NCI-H1694 treated with DMSO at 0.1 percent for 48 hours (cell line): ENCODE measurements around the gene VAT1L.
A peak's percentile ranks its signal among the peaks of the same experiment; 100 is the strongest.

ENCODE experiments used
- DNase-seq: peaks from one replicate; lab custom pipeline; 2025; lab: John Stamatoyannopoulos, UW

The VAT1L gene

DNA sequence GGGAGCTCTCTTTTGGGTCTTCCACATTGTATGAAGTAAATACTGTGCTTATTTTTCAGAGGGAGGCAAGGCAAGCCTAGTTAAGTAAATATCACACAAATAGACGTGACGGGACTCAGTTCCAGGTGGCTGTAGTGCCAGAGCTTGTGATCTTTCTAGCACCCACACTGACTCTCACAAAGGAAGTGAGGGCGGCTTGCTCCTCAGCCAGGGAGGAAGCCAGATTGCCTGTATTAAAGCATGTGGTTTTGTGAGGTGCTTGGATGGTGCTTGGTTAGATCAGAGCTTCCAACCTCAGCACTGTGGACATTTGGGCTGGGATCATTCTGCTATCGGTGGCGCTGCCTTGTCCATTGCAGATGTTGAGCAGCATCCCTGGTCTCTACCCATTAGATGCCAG is 80.1 kb downstream of the VAT1L start:
- no peak for DNase-seq

DNA sequence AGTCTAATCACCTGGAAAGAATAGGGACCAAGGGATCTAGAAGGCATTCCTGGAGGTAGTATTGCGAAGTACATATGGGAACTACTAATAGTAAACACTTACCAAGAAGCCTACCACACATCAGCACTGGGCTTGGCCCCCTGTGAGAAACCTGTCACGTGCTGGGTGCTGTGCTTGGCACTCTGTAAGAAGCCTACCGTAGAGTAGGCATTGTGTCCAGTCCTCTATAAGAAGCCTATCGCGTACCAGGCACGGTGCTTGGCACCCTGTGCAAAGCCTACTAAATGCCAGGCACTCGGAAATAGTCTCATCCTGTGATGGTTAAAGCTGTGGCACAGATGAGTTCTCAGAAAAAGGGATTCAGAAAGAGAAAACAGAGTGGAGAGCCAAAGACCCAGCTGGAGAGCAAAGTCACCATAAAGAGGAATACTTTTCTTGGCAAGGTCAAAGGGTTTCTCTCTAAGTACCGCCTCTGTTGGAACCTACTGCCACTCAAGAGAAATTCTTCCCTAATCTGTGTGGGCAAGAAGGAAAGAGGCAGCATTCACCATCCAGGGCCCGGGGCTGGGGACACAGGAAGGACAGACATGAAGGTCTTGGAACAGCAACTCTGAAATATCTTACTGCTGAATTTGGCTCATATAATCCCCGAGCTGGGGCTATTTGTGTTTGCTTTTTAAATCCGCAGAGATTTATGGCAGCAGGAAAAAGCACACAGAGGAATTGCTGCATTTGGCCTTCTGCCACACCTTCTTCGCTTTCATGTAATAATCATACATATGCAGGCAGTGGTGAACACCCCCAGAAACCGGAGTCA is 81.8 kb downstream of the VAT1L start:
- no peak for DNase-seq

DNA sequence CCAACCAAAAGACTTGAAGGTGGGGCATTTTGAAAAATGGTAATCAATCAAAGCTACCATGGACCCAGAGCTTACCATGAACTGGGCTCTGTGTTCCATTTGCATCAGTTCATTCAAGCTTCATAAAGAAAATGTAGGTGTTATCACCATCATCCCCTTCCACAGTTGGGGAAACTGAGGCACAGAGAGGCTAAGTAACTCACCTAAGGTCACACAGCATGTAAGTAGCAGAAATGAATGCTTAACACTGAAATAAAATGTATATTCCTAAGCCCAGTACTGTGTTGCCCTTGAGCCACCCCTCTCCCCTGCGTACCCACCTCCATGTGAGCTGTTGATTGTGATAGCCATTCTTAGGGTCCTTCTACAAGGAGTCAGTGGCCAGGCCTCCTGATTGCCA is 83.6 kb downstream of the VAT1L start:
- no peak for DNase-seq

DNA sequence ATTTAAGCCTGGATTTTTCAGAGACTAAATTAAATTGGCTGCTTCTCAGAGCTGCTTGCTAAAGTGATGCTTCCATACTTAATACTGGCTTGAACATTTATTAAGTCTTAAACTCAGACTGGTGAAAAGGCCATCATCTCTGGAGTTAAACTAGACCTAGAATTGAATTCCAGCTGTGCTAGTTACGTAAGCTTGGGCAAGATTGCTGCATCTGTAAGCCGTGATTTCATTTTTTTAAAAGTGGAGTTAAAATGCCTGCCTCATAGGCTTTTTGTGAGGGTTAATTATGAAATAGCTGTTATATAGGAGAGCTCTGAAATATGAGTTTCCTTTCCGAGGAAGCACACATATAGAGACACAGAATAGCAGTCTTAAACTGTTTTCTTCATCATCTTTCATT is 84.7 kb downstream of the VAT1L start:
- no peak for DNase-seq

DNA sequence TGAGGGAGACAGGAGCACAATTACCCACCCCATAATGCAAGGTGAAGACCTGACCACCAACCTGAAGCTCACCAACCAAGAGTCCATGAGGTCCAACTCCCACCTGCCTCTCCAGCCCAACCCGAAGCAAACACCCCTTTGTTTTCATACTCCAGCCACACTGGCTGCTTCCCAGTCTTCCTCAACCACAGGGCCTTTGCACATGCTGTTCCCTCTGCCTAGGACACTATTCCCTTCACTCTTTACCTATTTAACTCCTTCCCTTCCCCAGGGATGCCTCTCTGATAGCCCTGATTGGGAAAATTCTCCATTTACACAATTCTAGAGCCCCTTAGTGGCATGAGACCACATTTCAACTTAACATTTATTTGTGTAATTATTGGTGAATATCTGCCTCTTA is 86.0 kb downstream of the VAT1L start:
- no peak for DNase-seq

DNA sequence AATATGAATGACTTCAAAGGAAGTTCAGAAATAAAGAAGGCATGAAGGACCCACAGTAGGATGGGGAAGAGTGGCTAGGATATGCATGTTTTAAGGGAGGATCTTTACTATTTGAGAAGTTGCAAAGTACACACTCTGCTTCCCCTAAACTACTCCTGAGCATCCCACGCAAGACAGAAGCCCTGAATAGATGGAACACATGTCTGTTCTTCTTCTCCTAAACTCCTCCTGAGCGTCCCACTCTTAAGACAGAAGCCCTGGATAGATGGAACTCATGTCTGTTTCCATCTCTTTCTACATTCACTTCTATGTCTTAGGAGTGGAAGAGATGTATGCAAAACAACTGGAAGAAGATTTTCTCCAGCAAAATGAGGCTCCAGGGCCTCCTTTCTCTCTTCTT is 88.4 kb downstream of the VAT1L start:
- DNase-seq: no peak

DNA sequence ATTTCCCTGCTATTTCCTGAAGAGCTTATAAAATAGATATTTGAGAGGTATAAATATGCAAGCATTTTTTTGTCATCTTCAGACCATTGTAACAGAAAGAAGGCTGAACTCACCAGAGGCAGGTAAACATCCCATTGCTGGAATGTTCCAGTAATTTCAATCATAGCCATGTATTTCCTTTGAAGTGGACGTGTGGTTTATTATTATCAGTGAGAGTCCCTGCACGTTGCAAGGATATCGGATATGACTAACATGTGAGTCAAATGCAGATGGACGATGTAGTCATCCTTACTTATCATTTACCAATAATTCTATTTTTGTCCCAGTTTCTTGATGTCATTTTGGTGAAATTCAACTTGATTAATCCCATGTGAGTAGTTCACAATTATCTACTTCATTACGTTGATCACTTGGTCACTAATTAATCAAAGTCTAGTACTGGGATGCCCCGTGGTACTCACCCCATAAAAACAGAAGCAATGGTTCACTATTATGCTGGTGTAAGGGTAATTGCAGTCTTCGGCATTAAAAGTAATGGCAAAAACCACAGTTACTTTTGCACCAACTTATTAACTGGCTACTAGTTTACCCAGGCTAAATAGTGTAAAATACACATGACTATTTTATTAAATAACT is 89.5 kb downstream of the VAT1L start:
- DNase-seq: no peak

DNA sequence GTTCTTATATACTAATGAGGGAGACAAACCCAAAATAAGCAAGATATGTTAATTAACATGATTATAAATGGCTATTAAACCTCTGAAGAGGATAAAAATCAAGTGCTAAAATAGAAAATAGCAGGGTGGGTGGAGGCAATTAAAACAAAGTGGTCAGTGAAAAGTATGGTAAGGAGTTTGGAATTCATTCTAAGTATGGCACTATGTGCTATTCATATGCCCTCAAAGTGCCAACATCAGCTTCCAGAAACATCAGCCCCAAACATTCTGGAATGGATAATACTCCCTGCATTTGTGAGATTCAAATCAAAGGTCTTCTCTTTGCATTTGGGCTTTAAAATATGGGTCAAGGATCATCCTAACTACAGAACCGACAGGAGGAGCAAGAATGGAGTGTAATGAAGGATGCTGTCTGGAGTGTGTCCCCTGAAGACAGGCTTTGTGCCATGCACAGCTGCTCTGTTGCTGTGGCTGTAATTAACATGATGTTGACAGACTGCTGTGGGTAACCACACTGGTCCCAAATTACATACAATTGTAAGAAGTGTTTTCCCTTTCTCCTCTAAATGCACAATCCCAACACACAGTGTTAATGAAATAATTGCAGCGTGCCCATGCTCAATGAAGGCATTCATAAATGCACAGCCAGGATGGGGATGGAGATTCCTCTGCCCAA is 93.1 kb downstream of the VAT1L start:
- no peak for DNase-seq

DNA sequence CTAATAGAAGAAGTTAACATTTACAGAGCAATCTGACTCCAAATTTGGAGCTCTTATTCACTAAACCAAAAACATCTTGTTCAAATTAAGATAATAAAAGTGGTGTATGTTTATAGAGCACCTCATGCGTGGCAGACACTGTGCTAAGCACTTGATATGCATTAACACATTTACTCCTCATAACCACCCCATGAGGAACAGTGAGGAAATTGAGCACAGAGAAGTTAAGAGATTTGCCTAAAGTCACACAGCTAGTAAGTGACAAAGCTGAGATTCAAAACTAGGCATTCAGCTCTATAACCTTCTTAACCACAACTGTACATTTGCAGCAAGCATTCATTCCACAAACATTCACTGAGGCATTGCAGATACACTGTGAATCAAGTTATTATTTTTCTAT is 94.0 kb downstream of the VAT1L start:
- no peak for DNase-seq

DNA sequence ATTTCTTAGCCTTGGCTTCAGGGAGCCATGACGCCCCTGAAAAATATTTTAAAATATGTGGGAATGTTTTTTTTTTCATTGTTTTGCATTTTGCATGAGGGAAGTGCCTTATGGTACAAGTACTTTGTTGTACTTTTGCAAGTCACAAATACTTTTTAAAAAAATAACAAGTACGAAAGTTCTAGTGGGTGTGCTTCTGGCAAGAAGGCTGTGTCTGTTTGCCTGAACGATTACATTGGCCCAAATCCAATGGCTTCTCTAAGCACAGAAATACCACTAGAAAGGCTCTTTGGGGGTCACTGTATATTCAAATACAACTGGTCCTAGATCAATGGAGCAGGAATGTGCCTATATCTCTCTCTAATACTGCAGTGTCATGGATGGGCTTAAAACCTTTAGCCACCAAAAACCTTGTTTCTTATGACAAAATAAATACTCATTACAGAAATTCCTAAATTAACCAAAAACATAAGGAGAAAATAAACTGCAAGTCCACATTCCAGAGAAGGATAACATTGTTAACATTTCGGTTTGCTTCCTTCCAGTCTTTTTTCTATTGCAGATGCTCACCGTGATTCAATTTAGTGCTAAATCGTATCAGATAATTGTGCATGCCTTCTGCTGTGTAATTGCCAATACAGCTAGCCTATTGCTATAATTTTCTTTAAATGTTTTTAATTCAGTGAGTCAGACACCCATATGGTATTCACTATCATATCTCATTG is 97.4 kb downstream of the VAT1L start:
- DNase-seq: no peak

DNA sequence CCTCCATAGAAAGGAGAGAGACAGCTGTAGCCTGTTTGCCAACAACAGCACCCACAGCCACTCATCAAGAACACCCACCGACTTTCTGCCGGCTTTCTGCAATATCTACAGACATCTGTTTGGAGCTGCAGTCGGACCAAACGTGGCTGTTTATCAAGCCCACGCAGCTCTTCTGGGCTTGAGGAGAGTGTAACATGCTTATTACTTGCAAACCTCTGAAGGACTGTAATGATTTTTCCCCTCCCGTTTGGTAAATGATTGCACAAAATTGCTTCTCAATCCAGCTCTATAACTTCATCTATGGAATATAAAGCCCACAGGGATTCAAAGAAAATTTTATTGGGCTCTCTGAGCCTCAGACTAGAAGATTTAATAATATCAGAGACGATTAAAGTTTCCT is 100.5 kb downstream of the VAT1L start:
- DNase-seq: no peak

DNA sequence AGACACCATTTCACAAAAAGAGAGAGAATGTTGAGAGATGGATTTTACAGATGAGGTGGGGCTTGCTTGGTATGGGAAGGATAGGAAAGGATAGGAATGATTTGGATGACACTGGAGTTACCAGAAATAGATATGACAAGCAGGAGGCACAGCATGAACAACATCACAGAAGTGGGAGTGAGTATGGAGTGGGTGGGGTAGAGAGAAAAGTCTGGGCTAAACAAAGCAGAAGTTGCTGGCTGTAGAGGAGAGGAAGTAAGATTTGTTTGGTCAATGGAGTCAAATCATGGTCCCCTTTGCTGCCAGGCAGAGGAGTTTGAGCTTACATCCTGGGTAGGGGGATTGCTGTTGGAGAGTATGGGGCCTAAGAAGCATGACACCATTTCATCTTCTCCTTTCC is 101.7 kb downstream of the VAT1L start:
- DNase-seq: no peak

DNA sequence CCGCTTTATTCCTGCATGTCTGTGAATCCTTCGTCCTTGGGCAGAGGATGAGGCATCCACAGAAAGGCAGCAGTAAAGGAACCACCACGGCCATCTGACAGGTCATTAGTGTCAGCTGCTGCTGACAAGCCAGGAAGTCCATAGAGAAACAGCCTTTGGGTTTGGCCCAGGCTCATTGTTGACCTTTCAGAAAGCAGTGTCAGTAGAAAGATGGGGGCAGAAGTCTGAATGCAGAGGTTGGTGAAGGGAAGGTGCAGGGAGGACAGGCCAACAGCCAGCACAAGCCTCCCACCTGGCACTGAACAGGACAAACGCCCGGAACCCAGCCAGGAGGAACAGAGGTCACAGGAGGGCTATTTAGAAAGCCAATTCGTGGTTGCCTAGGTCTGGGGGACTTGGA is 105.8 kb downstream of the VAT1L start:
- DNase-seq: no peak

DNA sequence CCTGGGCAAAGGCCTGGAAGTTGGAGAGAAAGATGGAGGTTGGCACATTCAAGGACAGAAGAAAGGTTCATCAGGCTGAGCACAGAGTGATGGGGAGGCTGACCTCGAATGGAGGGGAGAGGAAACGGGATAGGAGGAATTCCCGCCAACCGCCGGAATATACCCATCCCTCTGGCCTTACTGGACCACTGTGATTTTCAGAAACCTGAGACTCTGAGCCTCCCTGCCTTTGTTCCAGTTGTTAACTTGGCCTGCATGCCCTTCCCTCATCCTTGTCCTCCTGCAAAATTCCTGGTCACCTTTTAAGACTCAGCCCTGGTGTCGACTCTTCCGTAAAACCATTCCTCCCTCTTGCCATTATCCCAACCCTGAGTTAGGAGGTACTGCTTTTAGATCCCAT is 107.6 kb downstream of the VAT1L start:
- no peak for DNase-seq

DNA sequence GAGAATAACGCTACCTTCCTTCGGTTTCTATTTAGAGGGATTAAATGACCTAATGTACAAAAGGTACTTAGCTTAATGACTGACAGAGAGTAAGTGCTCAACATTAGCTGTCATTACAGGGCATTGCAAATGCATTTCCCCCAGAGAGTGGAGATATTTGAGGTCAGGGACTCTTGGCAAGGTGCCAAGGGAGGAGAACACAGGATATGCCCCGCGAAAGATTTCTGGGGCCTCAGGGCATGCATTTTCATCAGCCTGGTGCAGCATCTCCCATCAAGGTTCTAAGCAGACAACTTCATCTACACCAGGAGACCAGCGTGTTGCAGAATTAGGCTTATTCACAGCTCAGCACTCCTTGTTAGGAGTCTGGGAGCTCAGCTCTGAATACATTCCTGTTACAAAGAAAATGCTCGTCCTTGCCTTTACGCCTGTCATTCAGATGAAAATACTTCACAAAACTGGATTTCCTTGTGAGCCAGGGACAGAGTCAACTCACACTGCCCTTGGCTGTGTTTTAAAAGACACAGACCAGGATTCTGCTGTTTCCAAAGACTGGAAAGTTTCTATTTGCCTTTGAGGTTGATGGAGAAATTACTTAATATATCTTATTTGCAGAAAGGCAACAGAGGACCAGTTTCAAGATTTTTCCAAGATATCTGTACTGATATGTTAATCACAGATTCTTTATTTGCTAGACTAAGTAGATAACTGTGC is 108.2 kb downstream of the VAT1L start:
- DNase-seq: no peak

DNA sequence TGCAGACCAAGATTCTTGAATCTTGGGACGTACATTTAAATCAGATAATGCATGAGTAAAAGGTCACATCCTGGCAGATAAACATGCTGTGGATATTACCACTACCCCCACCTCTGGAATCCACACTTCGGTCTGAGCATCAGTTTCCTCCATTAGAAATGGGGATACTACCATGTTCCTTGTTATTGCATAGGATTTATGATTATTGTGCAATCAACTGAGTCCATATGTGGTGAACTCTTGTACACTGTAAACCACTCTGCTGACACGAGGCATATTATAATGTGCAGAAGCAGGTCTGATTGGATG is 108.7 kb downstream of the VAT1L start:
- DNase-seq: no peak

DNA sequence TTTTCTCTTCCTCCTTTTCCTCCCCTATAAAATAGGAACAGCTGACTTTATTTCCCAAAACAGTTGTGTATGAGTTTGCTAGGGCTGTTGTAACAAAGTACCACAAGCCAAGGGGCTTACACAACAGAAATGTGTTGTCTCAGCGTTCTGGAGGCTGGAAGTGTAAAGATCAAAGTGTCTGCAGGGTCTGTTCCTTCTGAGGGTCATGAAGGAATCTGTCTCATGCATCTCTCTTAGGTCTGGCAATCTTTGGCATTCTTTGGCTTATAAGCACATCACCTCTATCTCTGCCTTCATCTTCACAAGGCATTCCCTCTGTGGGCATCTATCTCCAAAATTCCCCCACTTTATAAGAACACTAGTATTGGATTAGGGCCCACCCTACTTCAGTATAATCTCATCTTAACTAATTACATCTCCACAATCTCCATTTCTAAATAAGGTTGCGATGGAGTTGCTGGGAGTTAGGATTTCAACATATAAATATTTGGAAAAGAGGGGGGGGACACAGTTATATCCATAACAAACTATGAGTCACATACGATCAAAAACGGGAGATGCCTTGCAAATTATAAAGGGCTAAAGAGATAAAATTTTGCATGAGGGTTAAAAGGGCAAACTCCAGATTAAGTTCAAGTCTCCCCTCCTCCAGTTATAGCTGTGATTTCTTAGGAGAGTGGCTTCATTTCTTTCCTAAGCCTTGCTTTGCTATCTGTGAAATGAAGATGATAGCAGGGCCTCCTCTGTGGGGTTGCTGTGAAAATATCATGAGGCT is 109.7 kb downstream of the VAT1L start:
- no peak for DNase-seq

DNA sequence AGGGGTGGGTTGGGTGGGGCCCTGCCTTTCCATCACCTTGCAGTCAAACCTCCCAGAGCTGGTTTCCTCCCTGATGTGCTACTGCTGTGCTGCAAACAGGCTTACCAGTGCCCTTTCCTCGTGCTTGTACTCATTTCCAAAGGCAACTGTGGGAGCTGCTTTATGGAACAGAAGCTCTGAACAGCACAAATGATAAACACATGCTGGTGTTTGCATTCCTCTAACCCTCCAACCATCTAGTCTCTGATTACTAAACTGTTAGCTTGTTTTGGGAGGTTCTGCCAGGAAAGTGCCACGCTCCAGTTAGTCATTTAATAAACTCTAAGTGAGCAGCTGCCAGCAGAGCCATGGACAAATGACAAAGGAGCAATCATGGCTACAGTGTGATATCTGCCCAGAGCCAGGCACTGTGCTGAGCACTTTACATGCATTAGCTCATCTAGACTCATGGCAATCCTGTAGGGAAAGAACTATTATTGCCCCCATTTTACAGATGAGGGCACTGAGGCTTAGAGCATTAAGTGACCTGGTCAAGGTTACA is 110.4 kb downstream of the VAT1L start:
- peak; percentile 47 for DNase-seq

DNA sequence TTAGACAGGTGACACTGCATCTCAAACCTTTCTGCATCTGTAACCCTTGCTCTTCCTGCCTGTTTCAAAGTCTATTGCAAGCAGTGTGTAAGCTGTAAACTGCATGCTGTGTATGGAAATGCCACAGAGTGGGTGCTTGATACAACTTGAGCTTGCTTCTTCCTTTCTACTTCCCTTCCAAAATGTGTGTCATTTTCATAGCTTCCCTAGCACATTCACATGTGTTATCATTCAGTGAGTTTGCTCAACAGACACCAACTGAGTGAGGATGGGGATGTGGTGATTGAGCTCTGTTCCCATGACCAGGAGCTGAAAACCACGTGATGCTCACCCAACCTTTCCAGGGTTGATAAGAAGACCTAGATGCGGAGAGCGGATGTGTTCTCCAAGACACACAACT is 111.1 kb downstream of the VAT1L start:
- no peak for DNase-seq

DNA sequence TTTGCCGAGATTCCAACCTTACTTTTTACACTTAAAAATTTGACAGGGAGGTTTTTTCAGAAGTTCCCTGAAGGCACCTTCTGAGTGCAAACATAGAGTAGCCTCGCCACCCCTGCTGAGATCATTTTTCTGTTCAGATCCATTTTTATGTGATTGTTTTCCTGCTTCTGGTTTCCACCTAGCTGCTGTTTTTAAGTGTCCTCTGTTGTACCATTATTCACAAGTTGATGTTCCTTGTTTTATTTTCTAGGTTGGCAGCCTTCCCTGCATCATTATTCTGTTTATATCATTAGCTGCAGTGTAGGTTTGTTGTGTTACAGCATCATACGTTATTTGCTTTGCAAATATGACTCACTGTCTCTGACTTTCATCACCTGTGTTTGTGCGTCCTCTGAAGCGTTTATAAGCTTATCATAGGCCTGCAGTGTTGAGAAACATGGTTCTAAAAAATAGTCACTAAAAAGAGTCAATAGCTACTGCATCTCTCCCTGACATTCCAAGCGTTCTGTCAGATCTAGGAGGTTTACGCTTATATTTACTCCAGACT is 117.1 kb downstream of the VAT1L start:
- no peak for DNase-seq

DNA sequence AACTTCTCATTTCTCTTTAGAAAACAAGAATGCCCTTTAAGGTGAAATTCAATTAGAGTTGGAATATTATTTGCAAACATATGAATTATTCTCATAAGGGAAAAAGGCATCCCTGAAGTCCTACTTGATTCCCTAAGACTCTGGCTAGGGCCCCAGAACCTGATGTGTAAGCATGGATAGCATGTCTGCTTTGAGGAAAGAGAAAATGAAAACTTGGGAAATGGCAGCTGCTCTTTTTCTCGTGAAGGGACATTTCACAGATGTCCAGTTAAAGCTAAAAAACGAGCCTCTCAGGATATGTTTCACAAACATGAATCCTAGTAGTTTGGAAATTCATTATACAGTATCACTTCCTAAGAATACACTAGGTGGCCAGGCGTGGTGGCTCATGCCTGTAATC is 121.7 kb downstream of the VAT1L start:
- no peak for DNase-seq
